SK-N-SH (cell line): ENCODE data around the gene PIP4K2C. TPM values are rescaled to one million over a fixed set of nuclear protein-coding genes. Genes with fewer than 3 reads are reported as not detected.

Experiments
- CTCF ChIA-PET: fragments of 300-600, 350-600 bp; formaldehyde crosslinking; extraction: SDS; loops from one replicate; lab custom pipeline; 2021; lab: Yijun Ruan, JAX
- POLR2A ChIA-PET: fragments of 350-600 bp; sonication (Branson Sonifier 250); formaldehyde crosslinking; extraction: SDS; loops from one replicate; lab custom pipeline; 2020; ENCODE audit warnings: antibody characterized with exemption, inconsistent platforms; lab: Yijun Ruan, JAX
- DNase-seq: peaks from one replicate; pipeline ENCODE4 v3.0.0; 2012
- H2AFZ ChIP-seq: fragments of 200-600 bp; sonication (generic); 2 replicates; pipeline ENCODE4 v1.8.1; 2016; ENCODE audit warnings: antibody characterized with exemption, mild to moderate bottlenecking, low read depth
- H3F3A ChIP-seq: fragments of 200-600 bp; sonication (generic); replicated peaks from 2 replicates; pipeline ENCODE3; 2016; ENCODE audit warnings: antibody characterized with exemption, mild to moderate bottlenecking; ENCODE audit not compliant: insufficient read depth
- H3K27ac ChIP-seq, 2 experiments: fragments of 200-500 bp in 1 of 2; fragments of 200-600 bp in 1 of 2; sonication (Bioruptor generic) in 1 of 2; sonication (generic), shearing (Covaris generic) in 1 of 2; 2 replicates each; pipeline versions ENCODE4 v1.5.1 to v1.6.1; 2014 to 2016; ENCODE audit warnings: low read depth in 2 of 2, inconsistent platforms in 1 of 2, low read length in 1 of 2, mild to moderate bottlenecking in 1 of 2, mixed read lengths in 1 of 2
- H3K27me3 ChIP-seq: fragments of 200-600 bp; sonication (generic), shearing (Covaris generic); 2 replicates; pipeline ENCODE4 v1.6.1; 2016; ENCODE audit warnings: mixed run types; ENCODE audit not compliant: insufficient read depth
- H3K36me3 ChIP-seq, 2 experiments: fragments of 200-500 bp in 1 of 2; fragments of 200-600 bp in 1 of 2; sonication (Bioruptor generic) in 1 of 2; sonication (generic) in 1 of 2; replicated peaks in 1 of 2; 2 replicates each; pipeline versions ENCODE3 to v1.5.1; 2014 to 2016; ENCODE audit warnings: low read length in 1 of 2, mild to moderate bottlenecking in 1 of 2; ENCODE audit not compliant: insufficient read depth in 2 of 2, control insufficient read depth in 1 of 2
- H3K4me1 ChIP-seq, 2 experiments: fragments of 200-500 bp in 1 of 2; fragments of 200-600 bp in 1 of 2; sonication (Bioruptor generic) in 1 of 2; sonication (generic), shearing (Covaris generic) in 1 of 2; 2 replicates each; pipeline versions ENCODE4 v1.5.1 to v1.6.1; 2014 to 2016; ENCODE audit warnings: low read depth in 1 of 2, low read length in 1 of 2, mixed run types in 1 of 2; ENCODE audit not compliant: insufficient read depth in 2 of 2, control insufficient read depth in 1 of 2
- H3K4me2 ChIP-seq: fragments of 200-600 bp; sonication (generic), shearing (Covaris generic); 2 replicates; pipeline ENCODE4 v1.6.1; 2017; ENCODE audit warnings: mixed run types
- H3K4me3 ChIP-seq, 2 experiments: fragments of 200-500 bp in 1 of 2; fragments of 200-600 bp in 1 of 2; sonication (Bioruptor generic) in 1 of 2; sonication (generic), shearing (Covaris generic) in 1 of 2; 2 replicates each; pipeline versions ENCODE4 v1.5.1 to v1.8.1; 2014 to 2016; ENCODE audit warnings: low read depth in 2 of 2, inconsistent platforms in 1 of 2, low read length in 1 of 2, mild to moderate bottlenecking in 1 of 2, mixed read lengths in 1 of 2, moderate library complexity in 1 of 2
- H3K79me2 ChIP-seq: fragments of 200-600 bp; sonication (generic); 2 replicates; pipeline ENCODE4 v1.8.1; 2017; ENCODE audit warnings: mild to moderate bottlenecking; ENCODE audit not compliant: insufficient read depth
- H3K9ac ChIP-seq: fragments of 200-600 bp; sonication (generic); 2 replicates; pipeline ENCODE4 v1.6.1; 2017; ENCODE audit warnings: mixed run types
- H3K9me2 ChIP-seq: fragments of 200-600 bp; sonication (generic); 2 replicates; pipeline ENCODE4 v1.6.1; 2017; ENCODE audit warnings: mixed run types
- H3K9me3 ChIP-seq: fragments of 200-600 bp; sonication (generic); 2 replicates; pipeline ENCODE4 v1.6.1; 2017; ENCODE audit warnings: mixed run types, mild to moderate bottlenecking, moderate library complexity
- H4K20me1 ChIP-seq: fragments of 200-600 bp; sonication (generic); 2 replicates; pipeline ENCODE4 v1.6.1; 2017; ENCODE audit warnings: mild to moderate bottlenecking, mixed run types; ENCODE audit not compliant: insufficient read depth
- CHD2 ChIP-seq: fragments of 150-350 bp; IDR thresholded peaks from 2 replicates; pipeline ENCODE4 v1.6.1; 2018; ENCODE audit warnings: low read length; ENCODE audit not compliant: partially characterized antibody
- CTCF ChIP-seq: fragments of 200-600 bp; sonication (generic); IDR thresholded peaks from 2 replicates; pipeline ENCODE4 v1.6.1; 2017; ENCODE audit warnings: antibody characterized with exemption, mild to moderate bottlenecking, moderate library complexity
- EP300 ChIP-seq, 2 experiments: IDR thresholded peaks; 2 replicates each; pipeline versions ENCODE4 v1.4.0 to v1.6.1; 2012; ENCODE audit warnings: borderline replicate concordance in 1 of 2, low read depth in 1 of 2, low read length in 1 of 2
- EZH2phosphoT487 ChIP-seq: fragments of 200-600 bp; sonication (generic); IDR thresholded peaks from 2 replicates; pipeline ENCODE4 v1.6.1; 2017; ENCODE audit warnings: low read depth, mixed run types, mild to moderate bottlenecking, antibody characterized with exemption, moderate library complexity, borderline replicate concordance
- FOXJ3 ChIP-seq: sonication (generic); formaldehyde crosslinking; IDR thresholded peaks from 2 replicates; pipeline ENCODE4 v1.5.1; 2020; ENCODE audit warnings: mild to moderate bottlenecking, missing genetic modification reagents
- GATA2 ChIP-seq: sonication (generic); formaldehyde crosslinking; IDR thresholded peaks from 2 replicates; pipeline ENCODE4 v1.5.0; 2020; ENCODE audit warnings: mild to moderate bottlenecking, missing genetic modification reagents
- MXI1 ChIP-seq: IDR thresholded peaks from 2 replicates; pipeline ENCODE4 v1.6.1; 2012; ENCODE audit warnings: mild to moderate bottlenecking, low read depth, low read length, improper control_type of control experiment
- NFIC ChIP-seq: IDR thresholded peaks from 2 replicates; pipeline ENCODE4 v1.4.0; 2012; ENCODE audit warnings: borderline replicate concordance
- PBX3 ChIP-seq: IDR thresholded peaks from 2 replicates; pipeline ENCODE4; 2012
- POLR2AphosphoS5 ChIP-seq: IDR thresholded peaks from 2 replicates; pipeline ENCODE4 v1.6.1; 2012; ENCODE audit warnings: low read depth, low read length
- RAD21 ChIP-seq: IDR thresholded peaks from 2 replicates; pipeline ENCODE4 v1.6.1; 2012; ENCODE audit warnings: mild to moderate bottlenecking, low read length
- SIN3A ChIP-seq: IDR thresholded peaks from 2 replicates; pipeline ENCODE4 v1.6.1; 2012; ENCODE audit warnings: low read depth, mild to moderate bottlenecking, low read length, moderate library complexity, borderline replicate concordance
- SMC3 ChIP-seq: IDR thresholded peaks from 2 replicates; pipeline ENCODE4 v1.6.1; 2012; ENCODE audit warnings: low read depth, low read length, improper control_type of control experiment
- TEAD4 ChIP-seq: IDR thresholded peaks from 2 replicates; pipeline ENCODE4 v1.4.0; 2012; ENCODE audit warnings: mild to moderate bottlenecking, borderline replicate concordance; ENCODE audit not compliant: insufficient read depth
- USF1 ChIP-seq: IDR thresholded peaks from 2 replicates; pipeline ENCODE4 v1.4.0; 2012; ENCODE audit warnings: low read depth, borderline replicate concordance
- WGBS: methylation state at CpG from one replicate; pipeline ENCODE4 v1.1.6; 2017; ENCODE audit warnings: low lambda C conversion rate; 5-methylcytosine and 5-hydroxymethylcytosine counted together
- polyA plus RNA-seq, 3 experiments: library from polyadenylated mRNA; depleted of rRNA; stranded (reverse); fragments of >200 nt; gene quantifications; 2 replicates each; pipeline ENCODE4 v1.2.3, GENCODE V29; 2012

PIP4K2C gene
- polyA plus RNA-seq, 1 of the 3 experiments (the other 2 are of a cell fraction) = 34.2 TPM

- Histone ChIP-seq H3K9me3 (no peaks in the 10 kb centered on the region), H3K4me3 (no peak overlapping the region), H3K4me2 (no peak overlapping the region), H3K36me3 (peaks cover 0 to 32% of the 10 kb centered on the region in 2 experiments), H3K4me1 (peaks cover 5 to 29% of the 10 kb centered on the region in 2 experiments; a peak in 2 of 4 replicates), H3F3A (peaks cover 4% of the 10 kb centered on the region), H3K27ac (no peak overlapping the region), H4K20me1 (no peaks in the 10 kb centered on the region), H2AFZ (no peak overlapping the region), H3K27me3 (no peaks in the 10 kb centered on the region), H3K9ac (no peak overlapping the region), H3K79me2 (no peaks in the 10 kb centered on the region), H3K9me2 (no peaks in the 10 kb centered on the region)
- DNase-seq = peak; percentile 75
- 82% methylated on average over 14 of the region's 14 CpGs for WGBS
- TF ChIP-seq EP300 (IDR thresholded peaks at IDR 0.05; ENCODE audit: borderline replicate concordance in 1 of 2, low read depth in 1 of 2, low read length in 1 of 2) (no peak), RAD21 (no peak), PBX3 (peak; percentile 75), USF1 (peak; percentile 30; the same call in 1 of the 2 replicates)
- CTCF ChIA-PET = interaction anchor here (0.7 to 7.4 kb wide), 6 partner anchors 8 to 162 kb away, joined by 3 to 90 read pairs (median 4); partner anchors contain the start of genes B4GALNT1 and PIP4K2C
- POLR2A ChIA-PET = interaction anchor here (0.6 to 1.7 kb wide), 5 partner anchors 9 to 94 kb away, joined by 3 to 4 read pairs (median 3); partner anchors contain the start of genes DDIT3, DTX3 and PIP4K2C
Measured at GRCh38 chr12:57614178-57614947, 23.4 kb downstream of the PIP4K2C start.

DNA sequence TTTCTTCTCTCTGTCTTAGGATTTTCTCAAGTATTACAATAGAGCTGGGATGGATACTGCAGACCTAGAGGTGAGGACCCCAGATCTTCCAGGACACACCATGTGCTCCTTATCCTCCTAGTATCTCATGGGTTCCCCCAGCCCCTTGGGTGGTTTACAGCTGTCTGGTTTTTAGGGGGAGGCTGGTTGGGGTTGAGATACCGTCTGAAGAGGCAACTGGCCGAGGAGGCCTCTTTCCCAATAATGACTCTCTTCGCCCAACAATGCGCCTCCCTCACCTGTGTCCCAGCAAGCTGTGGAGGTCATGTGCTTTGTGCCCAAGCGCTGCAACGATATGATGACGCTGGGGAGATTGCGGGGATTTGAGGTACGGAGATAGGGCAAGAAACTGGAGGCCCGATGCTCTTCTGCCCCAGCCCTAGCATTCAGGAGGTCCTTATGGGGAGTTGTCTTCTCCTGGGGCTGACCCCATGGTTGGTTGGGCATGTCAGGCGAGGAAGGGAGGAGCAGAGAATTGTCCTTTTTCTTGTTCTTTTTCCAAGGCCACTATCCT, 24.0 kb downstream of the PIP4K2C start:
- peaks cover 5 to 25% of the 10 kb centered on the region in 2 experiments; a peak in 2 of 4 replicates for H3K4me1 ChIP-seq
- no peaks in the 10 kb centered on the region for H3K27me3 ChIP-seq
- no peaks in the 10 kb centered on the region for H4K20me1 ChIP-seq
- H3F3A ChIP-seq = peaks cover 4% of the 10 kb centered on the region
- no peak overlapping the region for H3K4me2 ChIP-seq
- H3K9ac ChIP-seq = no peak overlapping the region
- H3K79me2 ChIP-seq = no peaks in the 10 kb centered on the region
- H2AFZ ChIP-seq = no peak overlapping the region
- no peak for DNase-seq
- H3K4me3 ChIP-seq = no peak overlapping the region
- 83% methylated on average over 11 of the region's 11 CpGs for WGBS
- no peaks in the 10 kb centered on the region for H3K9me2 ChIP-seq
- ChIA-PET CTCF (interaction anchor here (1.2 to 7.4 kb wide), 4 partner anchors 18 to 163 kb away, joined by 4 to 90 read pairs (median 22); partner anchors contain the start of gene B4GALNT1), POLR2A (interaction anchor here (1.0 to 1.7 kb wide), 3 partner anchors 10 to 25 kb away, joined by 3 to 4 read pairs (median 3); partner anchors contain the start of genes DTX3 and PIP4K2C)
- H3K27ac ChIP-seq = no peak overlapping the region
- peaks cover 0 to 32% of the 10 kb centered on the region in 2 experiments for H3K36me3 ChIP-seq
- H3K9me3 ChIP-seq = no peaks in the 10 kb centered on the region
- TF ChIP-seq POLR2AphosphoS5 = no peak
- TF ChIP-seq MXI1 = no peak
- no peak for TF ChIP-seq SIN3A
- TF ChIP-seq TEAD4 = no peak
- TF ChIP-seq SMC3 = no peak
- TF ChIP-seq GATA2 = no peak
- no peak for TF ChIP-seq EZH2phosphoT487
- TF ChIP-seq USF1 = no peak
- no peak for TF ChIP-seq EP300 (IDR thresholded peaks at IDR 0.05; ENCODE audit: borderline replicate concordance in 1 of 2, low read depth in 1 of 2, low read length in 1 of 2)
- TF ChIP-seq NFIC = no peak
- TF ChIP-seq CTCF = no peak
- TF ChIP-seq CHD2 = no peak
- no peak for TF ChIP-seq FOXJ3
